ENCODE data around the gene TMEM151B. TPM values are rescaled to one million over a fixed set of nuclear protein-coding genes. Genes with fewer than 3 reads are reported as not detected.

TMEM151B gene
- total RNA-seq, 4 donors from 2014 or later = 0.10 to 0.15 TPM; not detected in 2

GRCh38 chr6:44237021-44237812, 33.0 kb upstream of the TMEM151B start:
- TF ChIP-seq CTCF (IDR thresholded peaks at IDR 0.05) (no peak), POLR2A (IDR thresholded peaks at IDR 0.05) (no peak), POLR2AphosphoS5 (IDR thresholded peaks at IDR 0.05) (no peak), EP300 (IDR thresholded peaks at IDR 0.05) (no peak)
- Histone ChIP-seq H3K36me3 (peaks cover 10% of the 10 kb centered on the region), H3K9me3 (no peaks in the 10 kb centered on the region), H3K27ac (peak overlapping the region; percentile 91), H3K27me3 (no peaks in the 10 kb centered on the region), H3K4me3 (peak overlapping the region; percentile 60), H3K4me1 (peaks cover 54% of the 10 kb centered on the region)
- DNase-seq (ENCODE audit: low spot score in 2 of 2) = peak; percentile 94 to 95
- WGBS = 41% methylated on average over 14 of the region's 22 CpGs

- Histone ChIP-seq H3K4me1 (peaks cover 50% of the 10 kb centered on the region), H3K4me3 (peak overlapping the region; percentile 60), H3K27me3 (no peaks in the 10 kb centered on the region), H3K9me3 (no peaks in the 10 kb centered on the region), H3K27ac (peak overlapping the region; percentile 91), H3K36me3 (peaks cover 2% of the 10 kb centered on the region)
- TF ChIP-seq POLR2AphosphoS5 (IDR thresholded peaks at IDR 0.05) (peak; percentile 17 to 84 (median 24)), POLR2A (IDR thresholded peaks at IDR 0.05) (peak in 1 of 2 donors; percentile 57), EP300 (IDR thresholded peaks at IDR 0.05) (peak; percentile 12), CTCF (IDR thresholded peaks at IDR 0.05) (peak; percentile 97)
- 1% methylated on average over 32 of the region's 42 CpGs for WGBS
- DNase-seq (ENCODE audit: low spot score in 2 of 2) = peak in 1 of 2 donors; percentile 89
Observed at GRCh38 chr6:44237813-44238433, 32.3 kb upstream of the TMEM151B start.

- TF ChIP-seq CTCF (IDR thresholded peaks at IDR 0.05) = no peak
- no peak for TF ChIP-seq POLR2AphosphoS5 (IDR thresholded peaks at IDR 0.05)
- no peak for TF ChIP-seq POLR2A (IDR thresholded peaks at IDR 0.05)
- no peak for TF ChIP-seq EP300 (IDR thresholded peaks at IDR 0.05)
- no peak overlapping the region for H3K27ac ChIP-seq
- WGBS = 77% methylated on average over 6 of the region's 7 CpGs
Observed at GRCh38 chr6:44238687-44239350, 31.4 kb upstream of the TMEM151B start.

GRCh38 chr6:44243345-44243744, 26.9 kb upstream of the TMEM151B start:
- no peak for DNase-seq (ENCODE audit: low spot score in 2 of 2)
- H3K4me3 ChIP-seq = no peak overlapping the region
- no peak overlapping the region for H3K27ac ChIP-seq
- no peak for TF ChIP-seq POLR2AphosphoS5 (IDR thresholded peaks at IDR 0.05)
- TF ChIP-seq CTCF (IDR thresholded peaks at IDR 0.05) = no peak
- TF ChIP-seq EP300 (IDR thresholded peaks at IDR 0.05) = no peak
- TF ChIP-seq POLR2A (IDR thresholded peaks at IDR 0.05) = no peak
- no peaks in the 10 kb centered on the region for H3K9me3 ChIP-seq
- H3K36me3 ChIP-seq = no peaks in the 10 kb centered on the region
- H3K4me1 ChIP-seq = peaks cover 15% of the 10 kb centered on the region
- 92% methylated on average over 7 of the region's 7 CpGs for WGBS
- no peaks in the 10 kb centered on the region for H3K27me3 ChIP-seq

More at GRCh38 chr6:44238687-44239350, 31.4 kb upstream of the TMEM151B start:
- Histone ChIP-seq H3K9me3 (no peaks in the 10 kb centered on the region), H3K27me3 (no peaks in the 10 kb centered on the region), H3K36me3 (no peaks in the 10 kb centered on the region), H3K4me3 (no peak overlapping the region), H3K4me1 (peaks cover 44% of the 10 kb centered on the region)
- no peak for DNase-seq (ENCODE audit: low spot score in 2 of 2)
